Calu3 (cell line): Measurements from ENCODE around the gene CLPSL2. TPM values are rescaled to one million over a fixed set of nuclear protein-coding genes. Genes with fewer than 3 reads are reported as not detected.

Experiments
- BruUV-seq: library from RNA; stranded (reverse); fragments of 400-500 nt; replicated peaks from 2 replicates; lab custom pipeline; 2021; lab: Mats Ljungman, UMichigan
- CTCF ChIA-PET: fragments of 300-600 bp; sonication (Branson Sonifier 250); formaldehyde crosslinking; loops from one replicate; lab custom pipeline; 2022; ENCODE audit warnings: antibody characterized with exemption; lab: Charles Lee
- DNase-seq: peaks from one replicate; pipeline ENCODE4 v3.0.0; 2022
- H3K27ac Mint-ChIP-seq: one replicate; pipeline ENCODE4 v1.8.0; 2022; ENCODE audit warnings: mixed read lengths; ENCODE audit not compliant: unreplicated experiment
- H3K27me3 Mint-ChIP-seq: one replicate; pipeline ENCODE4 v1.8.0; 2022; ENCODE audit warnings: mixed read lengths; ENCODE audit not compliant: unreplicated experiment
- H3K36me3 Mint-ChIP-seq: one replicate; pipeline ENCODE4 v1.8.0; 2022; ENCODE audit warnings: mild to moderate bottlenecking, moderate library complexity, mixed read lengths; ENCODE audit not compliant: insufficient read depth, unreplicated experiment
- H3K4me1 Mint-ChIP-seq: one replicate; pipeline ENCODE4 v1.8.0; 2022; ENCODE audit warnings: mild to moderate bottlenecking, low read depth, mixed read lengths; ENCODE audit not compliant: unreplicated experiment
- H3K4me3 Mint-ChIP-seq: one replicate; pipeline ENCODE4 v1.8.0; 2022; ENCODE audit warnings: mild to moderate bottlenecking, low read depth, moderate library complexity, mixed read lengths; ENCODE audit not compliant: unreplicated experiment
- H3K9me3 Mint-ChIP-seq: one replicate; pipeline ENCODE4 v1.8.0; 2022; ENCODE audit warnings: low read depth, mixed read lengths; ENCODE audit not compliant: unreplicated experiment
- intact Hi-C: fragments of 100-400 bp; cut with micrococcal nuclease; formaldehyde crosslinking; loops from one replicate; pipeline ENCODE4 v1.10.0; 2022; ENCODE audit not compliant: unreplicated experiment
- total RNA-seq: library from RNA; stranded (reverse); gene quantifications from 2 replicates; pipeline ENCODE4 v1.2.3, GENCODE V29; 2022
- TF ChIP-seq, protein P1 (sequence below): fragments of 200-600 bp; IDR thresholded peaks from one replicate; pipeline ENCODE4 v1.8.0; 2022; ENCODE audit warnings: antibody characterized with exemption; ENCODE audit not compliant: unreplicated experiment

Gene CLPSL2
- total RNA-seq, 1 experiment from 2014 or later, result not detected

DNA sequence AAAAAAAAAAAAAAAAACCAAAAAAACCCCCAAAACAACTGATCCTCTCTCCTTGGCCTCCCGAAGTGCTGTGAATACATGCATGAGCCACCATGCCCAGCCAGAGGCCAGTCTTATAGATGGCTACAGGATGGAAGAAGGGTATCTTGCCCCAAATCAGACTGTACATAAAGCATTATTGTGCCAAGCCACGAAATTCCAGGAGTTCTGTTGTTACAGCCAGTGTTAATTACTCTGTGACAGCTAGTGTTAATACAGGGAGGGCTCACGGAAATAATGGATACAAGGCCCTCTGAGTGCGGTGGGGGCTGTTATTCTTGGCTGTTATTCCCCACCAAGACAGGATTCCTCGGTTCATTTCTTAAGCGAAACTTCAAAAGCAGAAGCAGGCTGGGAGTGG is 1.4 kb upstream of the CLPSL2 start:
- Mint-ChIP-seq H3K27me3 (peaks cover 16% of the 10 kb centered on the region), H3K4me1 (peaks cover 14% of the 10 kb centered on the region), H3K9me3 (no peaks in the 10 kb centered on the region), H3K27ac (no peak overlapping the region), H3K4me3 (no peak overlapping the region), H3K36me3 (peaks cover 5% of the 10 kb centered on the region)
- CTCF ChIA-PET, result interaction anchor here (1.6 kb wide), 1 partner anchor 10 kb away, joined by 3 read pairs; no protein-coding TSS in a partner anchor
- DNase-seq, result no peak
- intact Hi-C loops, result no loop called here
- TF ChIP-seq, protein P1, sequence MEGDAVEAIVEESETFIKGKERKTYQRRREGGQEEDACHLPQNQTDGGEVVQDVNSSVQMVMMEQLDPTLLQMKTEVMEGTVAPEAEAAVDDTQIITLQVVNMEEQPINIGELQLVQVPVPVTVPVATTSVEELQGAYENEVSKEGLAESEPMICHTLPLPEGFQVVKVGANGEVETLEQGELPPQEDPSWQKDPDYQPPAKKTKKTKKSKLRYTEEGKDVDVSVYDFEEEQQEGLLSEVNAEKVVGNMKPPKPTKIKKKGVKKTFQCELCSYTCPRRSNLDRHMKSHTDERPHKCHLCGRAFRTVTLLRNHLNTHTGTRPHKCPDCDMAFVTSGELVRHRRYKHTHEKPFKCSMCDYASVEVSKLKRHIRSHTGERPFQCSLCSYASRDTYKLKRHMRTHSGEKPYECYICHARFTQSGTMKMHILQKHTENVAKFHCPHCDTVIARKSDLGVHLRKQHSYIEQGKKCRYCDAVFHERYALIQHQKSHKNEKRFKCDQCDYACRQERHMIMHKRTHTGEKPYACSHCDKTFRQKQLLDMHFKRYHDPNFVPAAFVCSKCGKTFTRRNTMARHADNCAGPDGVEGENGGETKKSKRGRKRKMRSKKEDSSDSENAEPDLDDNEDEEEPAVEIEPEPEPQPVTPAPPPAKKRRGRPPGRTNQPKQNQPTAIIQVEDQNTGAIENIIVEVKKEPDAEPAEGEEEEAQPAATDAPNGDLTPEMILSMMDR, result no peak
- no TSS peak for BruUV-seq

DNA sequence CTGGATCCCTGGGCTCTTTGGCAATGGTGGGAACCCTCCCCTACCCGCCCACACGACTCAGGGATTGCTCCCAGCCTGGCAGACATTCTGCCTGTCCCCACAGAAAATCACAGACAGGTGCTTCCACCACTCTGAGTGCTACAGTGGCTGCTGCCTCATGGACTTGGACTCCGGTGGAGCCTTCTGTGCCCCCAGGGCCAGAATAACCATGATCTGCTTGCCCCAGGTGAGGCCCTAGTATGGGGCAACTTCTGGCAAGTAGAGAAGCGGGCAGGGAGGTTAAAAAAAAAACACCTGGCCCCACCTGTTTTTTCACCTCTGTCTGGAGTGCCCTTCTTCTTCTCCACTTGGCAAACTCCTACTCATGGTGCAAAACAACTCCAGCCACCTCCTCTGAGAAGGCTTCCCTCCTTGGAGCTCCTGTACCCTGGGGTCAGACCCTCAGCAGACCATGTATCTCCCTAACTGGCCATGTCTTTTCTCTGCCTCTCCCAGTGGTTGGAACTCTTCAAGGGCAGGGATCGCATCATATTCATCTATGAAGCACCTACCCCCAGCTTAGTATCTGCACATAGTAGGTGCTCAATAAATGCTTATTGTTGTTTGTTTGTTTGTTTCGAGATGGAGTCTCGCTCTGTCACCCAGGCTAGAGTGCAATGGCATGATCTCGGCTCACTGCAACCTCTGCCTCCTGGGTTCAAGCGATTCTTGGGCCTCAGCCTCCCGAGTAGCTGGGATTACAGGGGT is 1.1 kb downstream of the CLPSL2 start:
- TF ChIP-seq, protein P1, result no peak
- intact Hi-C loops, result no loop called here
- BruUV-seq, result no TSS peak
- Mint-ChIP-seq H3K36me3 (peaks cover 5% of the 10 kb centered on the region), H3K9me3 (no peaks in the 10 kb centered on the region), H3K27me3 (peaks cover 16% of the 10 kb centered on the region), H3K4me1 (peaks cover 26% of the 10 kb centered on the region), H3K4me3 (peak overlapping the region; percentile 69), H3K27ac (no peak overlapping the region)
- DNase-seq, result no peak
- CTCF ChIA-PET, result no interaction called here

DNA sequence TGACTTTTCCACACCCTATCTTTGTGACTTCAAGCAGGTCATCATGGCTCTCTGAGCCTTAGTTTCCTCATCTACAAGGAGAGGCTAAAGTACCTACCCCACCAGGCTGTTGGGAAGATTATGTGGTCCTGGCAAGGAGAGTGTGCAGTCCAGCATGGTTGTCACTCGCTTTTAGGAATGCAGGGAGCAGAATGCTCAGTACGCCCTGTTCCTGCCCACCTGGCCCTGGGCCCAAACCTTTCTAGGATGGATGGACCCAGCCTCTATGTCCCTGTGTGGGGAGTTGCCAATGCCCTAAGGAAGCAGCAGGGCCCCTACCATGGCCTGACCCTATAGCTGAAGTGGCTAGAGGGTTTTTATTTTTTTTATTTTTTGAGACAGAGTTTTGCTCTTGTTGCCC is 2.0 kb downstream of the CLPSL2 start:
- H3K36me3 Mint-ChIP-seq, result peaks cover 5% of the 10 kb centered on the region
- BruUV-seq, result no TSS peak
- intact Hi-C loops, result no loop called here
- no peak overlapping the region for H3K4me3 Mint-ChIP-seq
- DNase-seq, result no peak
- H3K27ac Mint-ChIP-seq, result no peak overlapping the region
- H3K27me3 Mint-ChIP-seq, result peaks cover 16% of the 10 kb centered on the region
- TF ChIP-seq, protein P1, result no peak
- H3K4me1 Mint-ChIP-seq, result peaks cover 28% of the 10 kb centered on the region
- CTCF ChIA-PET, result no interaction called here
- H3K9me3 Mint-ChIP-seq, result no peaks in the 10 kb centered on the region

DNA sequence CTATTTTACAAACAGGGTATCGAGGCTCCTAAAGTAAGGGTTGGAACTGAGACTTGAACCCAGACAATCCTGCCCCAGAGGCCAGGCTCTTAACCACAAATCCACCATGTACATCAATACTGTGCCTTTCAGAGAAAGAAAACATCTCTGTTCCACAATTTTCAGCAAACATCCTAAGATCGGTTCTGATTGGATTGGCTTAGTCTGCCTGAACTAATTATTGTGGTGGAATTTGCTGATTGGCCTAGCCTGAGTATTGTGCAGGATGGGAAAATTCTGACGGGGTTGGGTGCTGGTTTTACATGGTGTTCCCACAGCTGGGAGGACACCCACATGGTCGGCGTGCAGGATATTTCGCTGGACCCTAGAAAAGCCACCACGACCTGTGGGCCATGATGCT is 4.3 kb downstream of the CLPSL2 start, which contains the start of gene CLPSL1:
Gene CLPSL1, plus strand, starts transcription at position 301 of the 400 bp plus-strand sequence. Its CDS starts 92 bp downstream, at position 393.
- Mint-ChIP-seq H3K27me3 (peaks cover 16% of the 10 kb centered on the region), H3K27ac (no peak within 1 kb of the TSS), H3K36me3 (peaks cover 2% of the 10 kb centered on the region), H3K4me1 (peaks cover 40% of the 10 kb centered on the region), H3K4me3 (no peak within 1 kb of the TSS), H3K9me3 (no peaks in the 10 kb centered on the region)
- TF ChIP-seq, protein P1, result no peak
- intact Hi-C loops, result no loop called here
- CTCF ChIA-PET, result no interaction called here
- no TSS peak for BruUV-seq
- no peak for DNase-seq
